Prostate gland (tissue), 2 donors: ENCODE results near the gene RCBTB2. TPM values are rescaled to one million over a fixed set of nuclear protein-coding genes. Genes with fewer than 3 reads are reported as not detected.
"Not testable (repeated sequence)": the region's sequence is repeated elsewhere in the genome, so short reads cannot be mapped to it uniquely, and the experiment has no call there.

Experiments
- DNase-seq: peaks from one replicate; pipeline ENCODE4 v3.0.0-alpha.2; 2019; ENCODE audit warnings: low spot score
- H3K27ac ChIP-seq, 2 donors: fragments of 200-600 bp; sonication (generic); 2 replicates each; pipeline ENCODE4 v1.5.1; 2017 to 2019
- H3K27me3 ChIP-seq: fragments of 200-600 bp; sonication (generic); replicated peaks from 2 replicates; pipeline ENCODE4 v1.5.1; 2019; ENCODE audit not compliant: insufficient read depth
- H3K36me3 ChIP-seq, 2 donors: fragments of 200-600 bp; sonication (generic); 1 replicate in 1 of 2; 2 replicates in 1 of 2; pipeline versions ENCODE4 v1.5.1 to v1.8.1; 2017 to 2019
- H3K4me1 ChIP-seq: fragments of 200-600 bp; sonication (generic); replicated peaks from 2 replicates; pipeline ENCODE4 v1.5.1; 2019
- H3K4me3 ChIP-seq, 2 donors: fragments of 200-600 bp; sonication (generic); 2 replicates each; pipeline ENCODE4 v1.5.1; 2017 to 2019
- H3K9me3 ChIP-seq: fragments of 200-600 bp; sonication (generic); 2 replicates; pipeline ENCODE4 v1.5.1; 2017
- POLR2A ChIP-seq: fragments of 450-650 bp; IDR thresholded peaks from one replicate; pipeline ENCODE4 v1.6.1; 2016; ENCODE audit warnings: antibody characterized with exemption, mild to moderate bottlenecking
- POLR2AphosphoS5 ChIP-seq: sonication (generic); formaldehyde crosslinking; IDR thresholded peaks from one replicate; pipeline ENCODE4 v1.6.1; 2017; ENCODE audit warnings: antibody characterized with exemption
- WGBS: methylation state at CpG from one replicate; pipeline ENCODE4 v1.1.5; 2018; 5-methylcytosine and 5-hydroxymethylcytosine counted together
- intact Hi-C: fragments of 100-400 bp; cut with DNase I; formaldehyde crosslinking; loops from one replicate; pipeline ENCODE4 v1.14.2; 2022
- total RNA-seq, 2 donors: library from RNA; depleted of rRNA; stranded (reverse); fragments of >200 nt; gene quantifications; one replicate each; pipeline ENCODE4 v1.1.0, GENCODE V29; 2016
- TF ChIP-seq, protein P1 (sequence below), 4 experiments: fragments of 200-600 bp in 2 of 4; fragments of 450-650 bp in 2 of 4; sonication (generic) in 2 of 4; IDR thresholded peaks; 1 replicate in 3 of 4; 2 replicates in 1 of 4; pipeline ENCODE4 v1.5.1; 2016 to 2019; ENCODE audit warnings: antibody characterized with exemption in 4 of 4, mild to moderate bottlenecking in 2 of 4, moderate library complexity in 2 of 4

RCBTB2 gene
- total RNA-seq, 2 donors from 2014 or later, result 11.6 to 26.2 TPM

DNA sequence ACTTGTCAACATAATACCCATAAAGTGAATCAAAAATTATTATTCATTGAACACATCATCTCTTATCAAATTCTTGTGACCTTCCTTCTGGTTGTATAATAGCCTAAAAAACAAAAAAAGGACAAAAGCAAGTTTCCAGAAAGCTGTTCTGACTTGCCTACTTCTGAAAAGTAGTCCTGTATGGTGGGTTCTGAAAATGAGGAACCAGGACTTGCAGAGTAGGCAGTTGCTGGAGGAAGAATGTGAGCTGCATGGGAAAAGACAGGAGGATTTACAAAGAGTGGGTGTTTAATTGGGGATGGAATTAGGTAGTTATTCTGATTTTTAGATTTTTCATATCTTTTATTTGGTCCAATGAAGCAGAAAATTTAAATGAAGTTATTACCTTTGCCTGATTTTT, 56.7 kb downstream of the RCBTB2 start:
- TF ChIP-seq POLR2A, result no peak
- TF ChIP-seq, protein P1, sequence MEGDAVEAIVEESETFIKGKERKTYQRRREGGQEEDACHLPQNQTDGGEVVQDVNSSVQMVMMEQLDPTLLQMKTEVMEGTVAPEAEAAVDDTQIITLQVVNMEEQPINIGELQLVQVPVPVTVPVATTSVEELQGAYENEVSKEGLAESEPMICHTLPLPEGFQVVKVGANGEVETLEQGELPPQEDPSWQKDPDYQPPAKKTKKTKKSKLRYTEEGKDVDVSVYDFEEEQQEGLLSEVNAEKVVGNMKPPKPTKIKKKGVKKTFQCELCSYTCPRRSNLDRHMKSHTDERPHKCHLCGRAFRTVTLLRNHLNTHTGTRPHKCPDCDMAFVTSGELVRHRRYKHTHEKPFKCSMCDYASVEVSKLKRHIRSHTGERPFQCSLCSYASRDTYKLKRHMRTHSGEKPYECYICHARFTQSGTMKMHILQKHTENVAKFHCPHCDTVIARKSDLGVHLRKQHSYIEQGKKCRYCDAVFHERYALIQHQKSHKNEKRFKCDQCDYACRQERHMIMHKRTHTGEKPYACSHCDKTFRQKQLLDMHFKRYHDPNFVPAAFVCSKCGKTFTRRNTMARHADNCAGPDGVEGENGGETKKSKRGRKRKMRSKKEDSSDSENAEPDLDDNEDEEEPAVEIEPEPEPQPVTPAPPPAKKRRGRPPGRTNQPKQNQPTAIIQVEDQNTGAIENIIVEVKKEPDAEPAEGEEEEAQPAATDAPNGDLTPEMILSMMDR (IDR thresholded peaks at IDR 0.05), result no peak
- TF ChIP-seq POLR2AphosphoS5, result no peak
- Histone ChIP-seq H3K36me3 (no peaks in the 10 kb centered on the region), H3K4me3 (no peak overlapping the region), H3K27me3 (no peaks in the 10 kb centered on the region), H3K27ac (no peak overlapping the region), H3K9me3 (no peaks in the 10 kb centered on the region), H3K4me1 (no peaks in the 10 kb centered on the region)
- intact Hi-C loops, result no loop called here
- no peak for DNase-seq

- Histone ChIP-seq H3K4me1 (no peaks in the 10 kb centered on the region), H3K9me3 (no peaks in the 10 kb centered on the region), H3K27me3 (no peaks in the 10 kb centered on the region), H3K27ac (no peak overlapping the region), H3K36me3 (no peaks in the 10 kb centered on the region), H3K4me3 (no peak overlapping the region)
- intact Hi-C loops, result no loop called here
- 97% methylated on average over 2 of the region's 2 CpGs for WGBS
- DNase-seq, result no peak
- TF ChIP-seq POLR2AphosphoS5, result no peak
- TF ChIP-seq POLR2A, result no peak
- TF ChIP-seq, protein P1 (IDR thresholded peaks at IDR 0.05), result no peak
Observed at GRCh38 chr13:48475230-48475629, 57.6 kb downstream of the RCBTB2 start.

GRCh38 chr13:48457578-48458242, 75.2 kb downstream of the RCBTB2 start:
- Histone ChIP-seq H3K4me1 (no peaks in the 10 kb centered on the region), H3K27ac (no peak overlapping the region), H3K9me3 (no peaks in the 10 kb centered on the region), H3K4me3 (no peak overlapping the region), H3K27me3 (no peaks in the 10 kb centered on the region), H3K36me3 (no peaks in the 10 kb centered on the region)
- WGBS, result 95% methylated on average over 28 of the region's 28 CpGs
- intact Hi-C loops, result no loop called here
- no peak for DNase-seq
- no peak for TF ChIP-seq POLR2AphosphoS5

- intact Hi-C loops, result no loop called here
- TF ChIP-seq POLR2A, result no peak
Observed at GRCh38 chr13:48456546-48456945, 76.3 kb downstream of the RCBTB2 start.

DNA sequence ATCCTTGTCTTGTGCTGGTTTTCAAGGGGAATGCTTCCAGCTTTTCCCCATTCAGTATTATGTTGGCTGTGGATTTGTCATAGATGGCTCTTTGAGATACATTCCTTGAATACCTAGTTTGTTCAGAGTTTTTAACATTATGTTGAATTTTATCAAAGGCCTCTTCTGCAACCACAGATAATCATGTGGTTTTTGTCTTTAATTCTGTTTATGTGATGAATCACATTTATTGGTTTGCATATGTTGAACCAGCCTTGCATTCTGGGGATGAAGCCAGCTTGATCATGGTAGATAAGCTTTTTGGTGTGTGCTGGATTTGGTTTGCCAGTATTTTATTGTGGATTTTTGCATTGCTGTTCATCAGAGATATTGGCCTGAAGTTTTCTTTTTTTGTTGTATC, 81.7 kb downstream of the RCBTB2 start:
- intact Hi-C loops, H3K4me1 ChIP-seq, H3K4me3 ChIP-seq, H3K27me3 ChIP-seq, H3K9me3 ChIP-seq, DNase-seq, H3K27ac ChIP-seq, H3K36me3 ChIP-seq: not testable (repeated sequence)

More at GRCh38 chr13:48456546-48456945, 76.3 kb downstream of the RCBTB2 start:
- Histone ChIP-seq H3K4me3 (no peak overlapping the region), H3K4me1 (no peaks in the 10 kb centered on the region), H3K27ac (no peak overlapping the region), H3K36me3 (no peaks in the 10 kb centered on the region), H3K27me3 (no peaks in the 10 kb centered on the region), H3K9me3 (no peaks in the 10 kb centered on the region)
- WGBS, result 94% methylated on average over 7 of the region's 10 CpGs
- DNase-seq, result no peak

- intact Hi-C loops, result no loop called here
- TF ChIP-seq POLR2AphosphoS5 (no peak), POLR2A (no peak)
- TF ChIP-seq, protein P1 (IDR thresholded peaks at IDR 0.05), result no peak
- H3K4me3 ChIP-seq, result no peak overlapping the region
- H3K27me3 ChIP-seq, result no peaks in the 10 kb centered on the region
- H3K27ac ChIP-seq, result peak overlapping the region in 1 of 2 donors; percentile 45
- H3K9me3 ChIP-seq, result no peaks in the 10 kb centered on the region
- 44% methylated on average over 2 of the region's 2 CpGs for WGBS
- no peak for DNase-seq
- H3K36me3 ChIP-seq, result no peaks in the 10 kb centered on the region
- no peaks in the 10 kb centered on the region for H3K4me1 ChIP-seq
Observed at GRCh38 chr13:48449656-48450055, 83.2 kb downstream of the RCBTB2 start.
